Cardiac muscle cell (in vitro differentiated cells and primary cell): ENCODE data around the gene OR2A5. TPM values are rescaled to one million over a fixed set of nuclear protein-coding genes. Genes with fewer than 3 reads are reported as not detected.

ENCODE experiments used
- DNase-seq, 2 donors: peaks; one replicate each; pipeline versions ENCODE4 v3.0.0 to v3.0.0-alpha.2; 2010 to 2017; ENCODE audit warnings: low read depth in 1 of 2, low spot score in 1 of 2
- H3K27ac ChIP-seq: fragments of 200-600 bp; sonication (generic); 2 replicates; pipeline ENCODE4 v1.5.1; 2016
- H3K27me3 ChIP-seq: fragments of 200-600 bp; sonication (generic); 2 replicates; pipeline ENCODE4 v1.6.0; 2016; ENCODE audit warnings: control low read depth
- H3K36me3 ChIP-seq: fragments of 200-600 bp; sonication (generic); 2 replicates; pipeline ENCODE4 v1.5.1; 2016; ENCODE audit warnings: control low read depth
- H3K4me1 ChIP-seq: fragments of 200-600 bp; sonication (generic); 2 replicates; pipeline ENCODE4 v1.8.1; 2017; ENCODE audit warnings: low read depth, mild to moderate bottlenecking, mixed run types
- H3K4me3 ChIP-seq: fragments of 200-600 bp; sonication (generic); 2 replicates; pipeline ENCODE4 v1.5.1; 2016; ENCODE audit warnings: mild to moderate bottlenecking
- H3K9me3 ChIP-seq: fragments of 200-600 bp; sonication (generic); 2 replicates; pipeline ENCODE4 v1.5.1; 2017; ENCODE audit warnings: low read depth, mild to moderate bottlenecking, control low read depth
- CTCF ChIP-seq: IDR thresholded peaks from 2 replicates; pipeline ENCODE4 v1.5.1; 2012; ENCODE audit warnings: low read depth, mild to moderate bottlenecking, low read length
- polyA plus RNA-seq: library from polyadenylated mRNA; unstranded; fragments of >200 nt; fragmentation: Nextera tagmentation; extraction: Ambion mirVana; gene quantifications from 2 replicates; pipeline ENCODE4 v1.2.1, GENCODE V29; 2016
- total RNA-seq: library from RNA; depleted of rRNA; stranded (reverse); fragments of >200 nt; gene quantifications from 2 replicates; pipeline ENCODE4 v1.2.3, GENCODE V29; 2016

OR2A5 gene
- total RNA-seq (not detected in 2 replicates), polyA plus RNA-seq (not detected in 2 replicates)

- no peaks in the 10 kb centered on the region for H3K36me3 ChIP-seq
- no peaks in the 10 kb centered on the region for H3K4me1 ChIP-seq
- no peaks in the 10 kb centered on the region for H3K27me3 ChIP-seq
- H3K9me3 ChIP-seq, result no peaks in the 10 kb centered on the region
- H3K27ac ChIP-seq, result no peak within 1 kb of the TSS
- no peak for TF ChIP-seq CTCF
- H3K4me3 ChIP-seq, result no peak within 1 kb of the TSS
- no peak for DNase-seq
Measured at GRCh38 chr7:144048648-144049047, at the start of gene OR2A5. OR2A5 (plus strand) TSS chr7:144048948; CDS start chr7:144050402, 1,454 bp downstream.

GRCh38 chr7:144000020-144000419, 48.7 kb upstream of the OR2A5 start, which contains the start of gene OR6B1:
OR6B1 (plus strand) TSS chr7:144000320; CDS start chr7:144003997, 3,677 bp downstream.
- no peaks in the 10 kb centered on the region for H3K9me3 ChIP-seq
- TF ChIP-seq CTCF, result no peak

GRCh38 chr7:144001543-144001942, 47.2 kb upstream of the OR2A5 start:
- no peaks in the 10 kb centered on the region for H3K4me1 ChIP-seq
- H3K4me3 ChIP-seq, result no peak overlapping the region
- no peaks in the 10 kb centered on the region for H3K36me3 ChIP-seq
- H3K27me3 ChIP-seq, result no peaks in the 10 kb centered on the region
- no peak for TF ChIP-seq CTCF
- H3K27ac ChIP-seq, result no peak overlapping the region
- no peak for DNase-seq
- H3K9me3 ChIP-seq, result no peaks in the 10 kb centered on the region

More at GRCh38 chr7:144000020-144000419, 48.7 kb upstream of the OR2A5 start, which contains the start of gene OR6B1:
- no peaks in the 10 kb centered on the region for H3K36me3 ChIP-seq
- no peaks in the 10 kb centered on the region for H3K4me1 ChIP-seq
- no peak within 1 kb of the TSS for H3K4me3 ChIP-seq
- H3K27me3 ChIP-seq, result no peaks in the 10 kb centered on the region
- DNase-seq, result no peak
- no peak within 1 kb of the TSS for H3K27ac ChIP-seq

GRCh38 chr7:144004703-144005102, 44.0 kb upstream of the OR2A5 start:
- Histone ChIP-seq H3K9me3 (no peaks in the 10 kb centered on the region), H3K4me3 (no peak overlapping the region), H3K36me3 (no peaks in the 10 kb centered on the region), H3K27me3 (no peaks in the 10 kb centered on the region), H3K27ac (no peak overlapping the region), H3K4me1 (no peaks in the 10 kb centered on the region)
- no peak for TF ChIP-seq CTCF
- DNase-seq, result no peak

GRCh38 chr7:144006029-144006691, 42.6 kb upstream of the OR2A5 start:
- no peaks in the 10 kb centered on the region for H3K36me3 ChIP-seq
- no peak for TF ChIP-seq CTCF
- H3K27ac ChIP-seq, result no peak overlapping the region
- no peaks in the 10 kb centered on the region for H3K9me3 ChIP-seq
- H3K27me3 ChIP-seq, result no peaks in the 10 kb centered on the region
- no peak overlapping the region for H3K4me3 ChIP-seq
- H3K4me1 ChIP-seq, result no peaks in the 10 kb centered on the region
- DNase-seq, result no peak
